ENCODE data around the gene MLLT6.

MLLT6 gene

GRCh38 chr17:38728290-38728831, 23.3 kb downstream of the MLLT6 start:
- DNase-seq (ENCODE audit: low read depth), result no peak
- in situ Hi-C loops (cut with HindIII; ENCODE audit: low sequenced_read_pairs), result no loop called here
- no peak for TF ChIP-seq CTCF (IDR thresholded peaks at IDR 0.05; ENCODE audit: low read depth, low read length, missing control alignments)
- H3K4me3 ChIP-seq (ENCODE audit: low read depth, low read length), result no peak overlapping the region

GRCh38 chr17:38729368-38729885, 24.4 kb downstream of the MLLT6 start:
- DNase-seq (ENCODE audit: low read depth), result no peak
- in situ Hi-C loops (cut with HindIII; ENCODE audit: low sequenced_read_pairs), result no loop called here
- TF ChIP-seq CTCF (IDR thresholded peaks at IDR 0.05; ENCODE audit: low read depth, low read length, missing control alignments), result no peak

GRCh38 chr17:38729886-38730525, 24.9 kb downstream of the MLLT6 start, which contains the start of gene CISD3:
Gene CISD3 (plus strand): TSS chr17:38730341. CDS start chr17:38730359, 18 bp downstream.
- TF ChIP-seq CTCF (IDR thresholded peaks at IDR 0.05; ENCODE audit: low read depth, low read length, missing control alignments), result peak; percentile 33
- H3K4me3 ChIP-seq (ENCODE audit: low read depth, low read length), result peak within 1 kb of the TSS; percentile 48
- DNase-seq (ENCODE audit: low read depth), result no peak
- in situ Hi-C loops (cut with HindIII; ENCODE audit: low sequenced_read_pairs), result no loop called here

More at GRCh38 chr17:38729368-38729885, 24.4 kb downstream of the MLLT6 start:
- H3K4me3 ChIP-seq (ENCODE audit: low read depth, low read length), result peak overlapping the region; percentile 48

- no peak for TF ChIP-seq CTCF (IDR thresholded peaks at IDR 0.05; ENCODE audit: low read depth, low read length, missing control alignments)
- peak overlapping the region; percentile 48 for H3K4me3 ChIP-seq (ENCODE audit: low read depth, low read length)
- in situ Hi-C loops (cut with HindIII; ENCODE audit: low sequenced_read_pairs), result no loop called here
- DNase-seq (ENCODE audit: low read depth), result no peak
These were observed 25.7 kb downstream of the MLLT6 start for GRCh38 chr17:38730526-38731379.

- no peak for TF ChIP-seq CTCF (IDR thresholded peaks at IDR 0.05; ENCODE audit: low read depth, low read length, missing control alignments)
- no peak overlapping the region for H3K4me3 ChIP-seq (ENCODE audit: low read depth, low read length)
- in situ Hi-C loops (cut with HindIII; ENCODE audit: low sequenced_read_pairs), result no loop called here
- no peak for DNase-seq (ENCODE audit: low read depth)
These were observed 26.6 kb downstream of the MLLT6 start for GRCh38 chr17:38731526-38732294.

Data from astrocyte of the cerebellum (primary cell).